KMS-11 (cell line): ENCODE data around the gene PRKCE.

Experiments
- H2AFZ ChIP-seq: fragments of 200-600 bp; sonication (generic); 2 replicates; pipeline ENCODE4 v1.6.1; 2016; ENCODE audit warnings: antibody characterized with exemption, mixed run types, low read depth
- H3K27ac ChIP-seq: fragments of 200-600 bp; sonication (generic); 2 replicates; pipeline ENCODE4 v1.6.1; 2016; ENCODE audit warnings: mild to moderate bottlenecking, mixed run types
- H3K27me3 ChIP-seq: fragments of 200-600 bp; sonication (generic); 2 replicates; pipeline ENCODE4 v1.6.1; 2017; ENCODE audit warnings: mild to moderate bottlenecking, low read depth, mixed run types, moderate library complexity; ENCODE audit not compliant: insufficient read depth
- H3K36me3 ChIP-seq: fragments of 200-600 bp; sonication (generic); 2 replicates; pipeline ENCODE4 v1.6.1; 2017; ENCODE audit warnings: mild to moderate bottlenecking, mixed run types; ENCODE audit not compliant: insufficient read depth
- H3K4me1 ChIP-seq: fragments of 200-600 bp; sonication (generic); 2 replicates; pipeline ENCODE4 v1.6.1; 2016; ENCODE audit warnings: mild to moderate bottlenecking, low read depth, mixed run types; ENCODE audit not compliant: poor library complexity, severe bottlenecking
- H3K4me2 ChIP-seq: fragments of 200-600 bp; sonication (generic); 2 replicates; pipeline ENCODE4 v1.7.0; 2016; ENCODE audit warnings: mild to moderate bottlenecking, mixed run types
- H3K4me3 ChIP-seq: fragments of 200-600 bp; sonication (generic); IDR thresholded peaks from 2 replicates; pipeline ENCODE4 v1.6.1; 2017; ENCODE audit warnings: low read depth, low read length, mixed read lengths; ENCODE audit not compliant: insufficient read depth
- H3K79me2 ChIP-seq: fragments of 200-600 bp; sonication (generic); 2 replicates; pipeline ENCODE4 v1.6.1; 2016; ENCODE audit warnings: low read depth, mixed run types; ENCODE audit not compliant: insufficient read depth
- H3K9ac ChIP-seq: fragments of 200-600 bp; sonication (generic); 2 replicates; pipeline ENCODE4 v1.6.1; 2016; ENCODE audit warnings: mild to moderate bottlenecking, mixed run types
- H4K20me1 ChIP-seq: fragments of 200-600 bp; sonication (generic); 2 replicates; pipeline ENCODE4 v1.6.1; 2016; ENCODE audit warnings: mild to moderate bottlenecking, mixed run types; ENCODE audit not compliant: insufficient read depth
- CTCF ChIP-seq: fragments of 200-600 bp; sonication (generic); conservative IDR thresholded peaks from 2 replicates; pipeline ENCODE4 v1.6.1; 2017; ENCODE audit warnings: low read depth, mild to moderate bottlenecking, antibody characterized with exemption, low read length, moderate library complexity, mixed read lengths

PRKCE gene

GRCh38 chr2:45910473-45911060 lies 259.1 kb downstream of the PRKCE start:
- no peaks in the 10 kb centered on the region for H3K27me3 ChIP-seq
- no peaks in the 10 kb centered on the region for H3K36me3 ChIP-seq
- H3K4me3 ChIP-seq = no peak overlapping the region
- H4K20me1 ChIP-seq = no peaks in the 10 kb centered on the region
- no peak for TF ChIP-seq CTCF
- no peak overlapping the region for H3K9ac ChIP-seq
- H3K4me1 ChIP-seq = no peaks in the 10 kb centered on the region
- no peak overlapping the region for H3K27ac ChIP-seq
- H2AFZ ChIP-seq = no peak overlapping the region
- no peaks in the 10 kb centered on the region for H3K79me2 ChIP-seq
- no peak overlapping the region for H3K4me2 ChIP-seq

- Histone ChIP-seq H3K27ac (no peak overlapping the region), H4K20me1 (no peaks in the 10 kb centered on the region), H3K36me3 (no peaks in the 10 kb centered on the region), H3K4me1 (no peaks in the 10 kb centered on the region), H3K9ac (no peak overlapping the region), H3K4me2 (no peak overlapping the region), H3K79me2 (no peaks in the 10 kb centered on the region), H3K27me3 (no peaks in the 10 kb centered on the region), H3K4me3 (no peak overlapping the region), H2AFZ (no peak overlapping the region)
- TF ChIP-seq CTCF = no peak
Measured at GRCh38 chr2:45911538-45911937, 260.1 kb downstream of the PRKCE start.

GRCh38 chr2:45912109-45912508 lies 260.6 kb downstream of the PRKCE start:
- no peak for TF ChIP-seq CTCF
- no peak overlapping the region for H2AFZ ChIP-seq
- H3K79me2 ChIP-seq = no peaks in the 10 kb centered on the region
- no peaks in the 10 kb centered on the region for H3K27me3 ChIP-seq
- no peaks in the 10 kb centered on the region for H4K20me1 ChIP-seq
- H3K9ac ChIP-seq = no peak overlapping the region
- no peak overlapping the region for H3K4me3 ChIP-seq
- H3K27ac ChIP-seq = no peak overlapping the region
- no peak overlapping the region for H3K4me2 ChIP-seq
- H3K4me1 ChIP-seq = no peaks in the 10 kb centered on the region
- no peaks in the 10 kb centered on the region for H3K36me3 ChIP-seq

GRCh38 chr2:45913539-45913938 lies 262.1 kb downstream of the PRKCE start:
- H3K4me1 ChIP-seq = no peaks in the 10 kb centered on the region
- no peak overlapping the region for H3K4me2 ChIP-seq
- H3K27me3 ChIP-seq = no peaks in the 10 kb centered on the region
- H3K36me3 ChIP-seq = no peaks in the 10 kb centered on the region
- no peak overlapping the region for H2AFZ ChIP-seq
- no peak overlapping the region for H3K9ac ChIP-seq
- no peak overlapping the region for H3K4me3 ChIP-seq
- H3K79me2 ChIP-seq = no peaks in the 10 kb centered on the region
- no peak overlapping the region for H3K27ac ChIP-seq
- no peaks in the 10 kb centered on the region for H4K20me1 ChIP-seq
- TF ChIP-seq CTCF = no peak
